ENCODE results near the gene NBPF20.
"Not testable (repeated sequence)": the region's sequence is repeated elsewhere in the genome, so short reads cannot be mapped to it uniquely, and the experiment has no call there.

NBPF20 gene

GRCh38 chr1:145425436-145426029 is at the start of gene NBPF20:
NBPF20 (minus strand) TSS chr1:145425603; CDS start chr1:145405272, 20,331 bp downstream.
- peak; percentile 90 for DNase-seq

- not testable (repeated sequence) for DNase-seq
Observed at GRCh38 chr1:145474837-145475368, 49.5 kb upstream of the NBPF20 start.

- DNase-seq = not testable (repeated sequence)
Observed at GRCh38 chr1:145472731-145473130, 47.3 kb upstream of the NBPF20 start.

- DNase-seq = not testable (repeated sequence)
Observed at GRCh38 chr1:145471365-145471764, 46.0 kb upstream of the NBPF20 start.

- DNase-seq = peak; percentile 91
Observed at GRCh38 chr1:145465405-145466144, 40.2 kb upstream of the NBPF20 start.

GRCh38 chr1:145464708-145465336 is 39.4 kb upstream of the NBPF20 start:
- DNase-seq = not testable (repeated sequence)

- DNase-seq = not testable (repeated sequence)
Observed at GRCh38 chr1:145464017-145464416, 38.6 kb upstream of the NBPF20 start.

GRCh38 chr1:145460684-145461083 is 35.3 kb upstream of the NBPF20 start:
- not testable (repeated sequence) for DNase-seq

- not testable (repeated sequence) for DNase-seq
Observed at GRCh38 chr1:145460048-145460447, 34.6 kb upstream of the NBPF20 start.

GRCh38 chr1:145459591-145459990 is 34.2 kb upstream of the NBPF20 start:
- DNase-seq = not testable (repeated sequence)

GRCh38 chr1:145459063-145459462 is 33.7 kb upstream of the NBPF20 start:
- not testable (repeated sequence) for DNase-seq

- not testable (repeated sequence) for DNase-seq
Observed at GRCh38 chr1:145454824-145455177, 29.4 kb upstream of the NBPF20 start.

GRCh38 chr1:145453873-145454823 is 28.7 kb upstream of the NBPF20 start:
- not testable (repeated sequence) for DNase-seq

GRCh38 chr1:145452506-145452905 is 27.1 kb upstream of the NBPF20 start:
- not testable (repeated sequence) for DNase-seq

GRCh38 chr1:145451914-145452313 is 26.5 kb upstream of the NBPF20 start:
- peak; percentile 71 for DNase-seq

- not testable (repeated sequence) for DNase-seq
Observed at GRCh38 chr1:145445219-145445618, 19.8 kb upstream of the NBPF20 start.

- not testable (repeated sequence) for DNase-seq
Observed at GRCh38 chr1:145442340-145442739, 16.9 kb upstream of the NBPF20 start.

GRCh38 chr1:145431363-145432256 is 6.2 kb upstream of the NBPF20 start:
- not testable (repeated sequence) for DNase-seq

GRCh38 chr1:145430830-145431229 is 5.4 kb upstream of the NBPF20 start:
- DNase-seq = not testable (repeated sequence)

- not testable (repeated sequence) for DNase-seq
Observed at GRCh38 chr1:145429329-145429728, 3.9 kb upstream of the NBPF20 start.
